22Rv1 (cell line): ENCODE measurements around the gene TBX10.

Experiments used
- ZFX ChIP-seq: fragments of 450-650 bp; IDR thresholded peaks from 2 replicates; pipeline ENCODE4 v1.6.1; 2017; ENCODE audit warnings: antibody characterized with exemption, borderline replicate concordance
- TF ChIP-seq, protein P1 (sequence below): fragments of 450-650 bp; IDR thresholded peaks from 2 replicates; pipeline ENCODE4 v1.5.1; 2017; ENCODE audit warnings: mild to moderate bottlenecking

- TF ChIP-seq, protein P1, sequence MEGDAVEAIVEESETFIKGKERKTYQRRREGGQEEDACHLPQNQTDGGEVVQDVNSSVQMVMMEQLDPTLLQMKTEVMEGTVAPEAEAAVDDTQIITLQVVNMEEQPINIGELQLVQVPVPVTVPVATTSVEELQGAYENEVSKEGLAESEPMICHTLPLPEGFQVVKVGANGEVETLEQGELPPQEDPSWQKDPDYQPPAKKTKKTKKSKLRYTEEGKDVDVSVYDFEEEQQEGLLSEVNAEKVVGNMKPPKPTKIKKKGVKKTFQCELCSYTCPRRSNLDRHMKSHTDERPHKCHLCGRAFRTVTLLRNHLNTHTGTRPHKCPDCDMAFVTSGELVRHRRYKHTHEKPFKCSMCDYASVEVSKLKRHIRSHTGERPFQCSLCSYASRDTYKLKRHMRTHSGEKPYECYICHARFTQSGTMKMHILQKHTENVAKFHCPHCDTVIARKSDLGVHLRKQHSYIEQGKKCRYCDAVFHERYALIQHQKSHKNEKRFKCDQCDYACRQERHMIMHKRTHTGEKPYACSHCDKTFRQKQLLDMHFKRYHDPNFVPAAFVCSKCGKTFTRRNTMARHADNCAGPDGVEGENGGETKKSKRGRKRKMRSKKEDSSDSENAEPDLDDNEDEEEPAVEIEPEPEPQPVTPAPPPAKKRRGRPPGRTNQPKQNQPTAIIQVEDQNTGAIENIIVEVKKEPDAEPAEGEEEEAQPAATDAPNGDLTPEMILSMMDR: no peak
- no peak for TF ChIP-seq ZFX
These were observed 26.1 kb downstream of the TBX10 start for GRCh38 chr11:67613313-67613959.
